GM18520 (cell line): ENCODE measurements around the gene PLA1A.
A peak's percentile ranks its signal among the peaks of the same experiment; 100 is the strongest.

Source experiments
- ATAC-seq: cut with Tn5 transposase; IDR thresholded peaks from one replicate; pipeline ENCODE4 v1.9.1; 2021; ENCODE audit not compliant: unreplicated experiment

PLA1A gene

DNA sequence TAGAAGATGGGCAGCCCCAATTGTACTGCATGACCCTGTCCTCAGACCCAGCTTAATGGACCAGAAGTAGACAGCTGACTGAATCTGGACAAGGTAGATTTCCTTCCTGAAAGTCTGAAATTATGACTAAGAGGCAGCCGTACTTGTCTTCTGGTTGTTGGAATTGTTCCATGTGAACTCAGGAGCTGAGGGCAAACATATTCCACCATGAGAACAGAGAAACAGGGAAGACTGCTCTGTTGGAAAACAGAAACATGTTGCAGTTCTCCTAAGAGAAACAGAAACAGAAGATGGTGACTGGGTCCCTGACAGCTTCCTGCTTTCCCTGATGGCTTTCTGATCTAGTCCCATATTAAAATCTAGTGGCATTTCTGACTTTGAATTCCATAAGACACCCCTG lies 38.6 kb downstream of the PLA1A start:
- no peak for ATAC-seq

DNA sequence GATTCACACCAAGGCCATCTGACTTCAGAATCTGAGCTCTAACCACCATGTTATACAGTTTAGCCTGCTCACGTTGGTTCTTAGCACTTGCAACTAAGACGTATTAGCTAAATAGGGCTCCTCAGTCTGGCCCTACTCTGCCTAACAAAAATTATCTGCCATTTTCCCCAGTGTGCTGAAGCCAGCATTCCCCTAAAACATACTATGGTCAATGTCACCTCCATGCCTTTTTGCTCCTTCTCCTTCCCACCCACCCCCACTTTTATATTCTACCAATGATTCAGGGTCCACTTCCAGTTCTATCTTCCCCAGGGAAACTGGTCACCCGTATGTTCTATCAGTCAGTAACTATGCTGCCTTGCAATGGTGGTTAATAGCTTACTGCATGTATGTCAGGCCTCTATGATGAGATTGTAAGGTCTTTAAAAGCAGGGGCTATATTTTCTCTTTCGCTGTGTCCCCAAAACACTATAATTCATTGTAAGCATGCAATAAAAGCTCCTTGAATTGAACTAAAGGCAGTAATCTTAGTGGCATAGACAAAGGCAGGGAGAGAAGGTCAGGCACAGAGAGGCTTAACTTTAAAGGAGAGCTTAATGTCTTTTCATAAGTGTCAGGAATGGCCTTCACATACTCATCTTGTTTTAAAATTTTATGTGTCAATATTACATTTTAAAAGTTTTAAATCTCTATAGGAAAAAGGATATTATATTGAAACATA lies 39.4 kb downstream of the PLA1A start:
- no peak for ATAC-seq

DNA sequence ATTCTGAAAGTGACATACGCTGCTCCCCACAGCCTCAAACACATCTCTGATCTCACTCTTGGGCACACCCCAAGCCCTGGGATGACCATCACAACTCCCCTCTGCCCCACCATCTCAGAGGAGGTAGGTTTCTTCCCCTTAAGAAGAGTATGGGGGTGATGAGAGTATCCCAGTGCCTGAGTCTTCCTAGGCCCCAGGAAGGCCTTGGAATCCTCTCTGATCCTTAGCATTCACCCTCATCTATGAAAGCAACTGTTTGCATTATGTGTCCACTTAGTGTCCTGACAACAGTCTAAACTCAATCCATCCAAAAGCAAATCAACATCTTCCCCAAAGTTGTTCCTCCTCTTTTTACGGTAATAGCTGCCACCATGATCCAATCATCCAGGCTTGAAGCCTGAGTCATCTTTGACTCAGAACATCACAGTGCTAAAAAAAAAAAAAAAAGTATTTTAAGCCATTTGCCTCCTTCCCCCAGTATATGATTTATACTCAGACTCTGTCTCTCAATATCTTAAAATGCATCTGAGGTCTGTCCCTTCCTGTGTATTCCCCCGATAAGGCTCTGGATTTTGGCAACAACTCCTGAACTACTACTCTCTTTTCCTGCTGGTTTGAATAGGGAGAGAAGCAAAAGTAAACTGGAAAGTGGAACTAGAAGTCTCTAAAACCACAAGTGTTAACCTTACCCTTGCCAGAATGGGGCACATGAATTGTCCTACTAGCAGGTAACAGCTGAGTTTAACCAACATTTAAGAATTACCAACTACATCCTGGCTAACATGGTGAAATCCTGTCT lies 40.2 kb downstream of the PLA1A start:
- ATAC-seq: peak; percentile 25

DNA sequence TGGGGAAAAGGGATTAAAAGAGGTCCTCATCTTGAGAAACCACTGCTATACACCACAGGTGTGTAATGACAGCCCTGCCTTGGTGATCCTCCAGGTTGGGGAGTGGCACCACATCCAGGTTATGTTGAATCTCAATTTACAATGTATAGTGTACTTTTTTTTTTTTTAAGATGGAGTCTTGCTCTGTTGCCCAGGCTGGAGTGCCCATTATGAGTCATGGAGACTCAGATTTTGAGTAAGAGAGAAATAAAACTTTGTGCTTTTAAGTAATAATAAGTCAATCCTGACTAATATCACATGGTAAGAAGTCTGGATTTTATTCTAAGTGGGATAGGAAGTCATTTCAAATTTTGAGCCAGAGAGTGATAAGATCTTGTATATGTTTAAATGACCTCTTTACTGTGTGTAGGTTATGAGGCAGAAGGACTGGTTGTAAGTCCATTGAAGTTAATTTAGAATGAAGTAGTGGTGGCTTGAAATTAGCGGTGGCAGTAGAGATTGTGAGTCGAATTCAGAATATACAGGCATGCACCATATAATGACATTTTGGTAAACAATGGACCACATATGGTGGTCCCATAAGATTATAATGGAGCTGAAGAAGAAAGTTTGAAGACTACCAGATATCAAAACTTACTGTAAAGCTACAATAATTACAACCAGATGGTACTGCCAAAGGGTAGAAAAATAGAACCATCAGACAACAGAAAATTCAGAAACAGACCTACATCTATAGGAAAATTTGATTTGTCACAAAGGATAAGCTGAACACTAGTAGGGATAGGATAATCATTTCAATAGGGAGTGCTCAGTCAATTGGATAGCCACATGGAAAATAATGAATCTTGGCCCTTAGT lies 42.0 kb downstream of the PLA1A start:
- no peak for ATAC-seq

DNA sequence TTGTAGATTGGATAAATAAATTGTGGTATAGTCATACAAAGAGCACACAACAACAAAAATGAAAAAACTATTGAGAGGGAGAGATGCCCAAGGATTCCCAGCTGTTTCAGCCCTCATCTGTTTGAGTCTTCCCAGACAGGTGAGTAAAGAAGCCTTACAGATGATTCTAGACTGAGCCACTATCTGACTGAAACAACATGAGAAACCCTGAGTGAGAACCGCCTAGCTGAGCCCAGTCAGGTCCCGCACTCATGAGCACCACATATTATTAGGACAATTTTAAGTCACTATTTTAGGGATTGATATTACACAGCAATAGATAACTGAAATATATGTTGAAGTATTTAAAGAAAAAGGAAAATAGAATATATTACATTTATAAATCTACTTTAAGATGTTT lies 43.7 kb downstream of the PLA1A start:
- ATAC-seq: no peak

DNA sequence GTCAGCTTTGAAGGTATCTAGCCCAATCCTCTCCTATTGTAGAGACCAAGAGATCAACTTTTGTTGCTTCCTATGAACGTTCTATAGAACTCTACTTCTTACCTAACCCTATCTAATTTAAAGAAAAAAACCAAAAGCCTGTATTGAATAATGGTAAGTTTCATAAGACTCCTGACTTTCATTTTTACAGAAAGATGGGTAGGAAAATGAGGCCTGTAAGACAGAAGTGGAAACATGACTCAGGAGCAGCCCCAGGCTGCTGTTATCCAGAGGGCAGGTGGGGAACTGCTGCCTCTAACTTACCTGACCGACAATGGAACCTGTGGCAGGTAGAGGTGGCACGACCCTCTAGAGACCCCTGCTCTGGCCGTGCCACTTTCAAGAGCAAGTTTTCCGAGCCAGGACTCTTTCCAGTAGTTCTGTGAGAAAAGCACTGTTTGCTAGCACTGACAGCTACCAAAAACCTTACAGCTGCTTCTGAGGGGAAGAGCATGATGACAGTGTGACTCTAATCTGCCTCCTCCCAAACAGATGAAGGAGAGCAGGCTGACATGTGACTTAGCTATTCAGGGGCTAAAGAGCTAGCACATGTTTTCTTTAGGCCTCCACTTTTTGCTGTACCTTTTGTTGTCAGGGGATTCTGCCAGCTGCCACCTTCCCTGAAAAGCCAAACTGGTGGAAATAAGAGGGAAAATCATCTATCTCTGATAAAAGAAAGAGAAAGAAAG lies 45.2 kb downstream of the PLA1A start:
- no peak for ATAC-seq

DNA sequence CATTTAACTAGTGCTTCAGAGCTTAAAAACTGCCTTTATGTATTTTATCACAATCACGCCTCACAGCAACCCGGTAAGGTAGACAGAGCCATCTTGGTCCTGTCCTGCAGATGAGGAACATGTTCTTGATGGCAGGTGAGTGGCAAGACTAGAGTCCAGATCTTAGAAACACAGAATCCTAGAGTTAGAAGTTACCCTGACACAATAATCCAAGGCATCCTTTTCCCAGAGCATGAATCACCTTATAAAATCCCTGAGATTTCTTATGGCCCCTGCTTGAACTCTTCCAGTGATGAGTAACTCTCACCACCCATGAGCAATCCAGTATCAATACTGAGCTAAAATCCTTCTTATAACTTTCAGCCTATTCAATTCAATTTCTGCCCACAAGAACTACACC lies 45.8 kb downstream of the PLA1A start:
- no peak for ATAC-seq

DNA sequence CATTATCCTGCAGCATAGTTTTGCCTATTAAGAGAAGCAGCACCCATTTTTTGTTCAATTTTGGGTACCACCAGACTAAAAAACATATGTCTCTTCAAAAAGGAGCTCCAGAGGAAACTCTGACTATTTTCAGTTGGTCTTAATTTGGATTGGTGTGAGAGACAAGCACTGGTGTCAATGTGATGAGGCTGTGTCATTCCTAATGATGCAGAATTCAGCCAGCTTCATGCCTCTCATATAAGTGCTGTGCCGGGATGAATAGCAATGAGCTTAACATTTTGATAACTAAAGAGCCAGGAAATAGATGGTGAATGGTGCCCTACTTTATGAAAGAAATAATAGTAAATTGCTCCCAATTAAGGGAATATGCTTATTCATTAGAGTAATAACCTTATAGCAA lies 46.8 kb downstream of the PLA1A start:
- no peak for ATAC-seq

DNA sequence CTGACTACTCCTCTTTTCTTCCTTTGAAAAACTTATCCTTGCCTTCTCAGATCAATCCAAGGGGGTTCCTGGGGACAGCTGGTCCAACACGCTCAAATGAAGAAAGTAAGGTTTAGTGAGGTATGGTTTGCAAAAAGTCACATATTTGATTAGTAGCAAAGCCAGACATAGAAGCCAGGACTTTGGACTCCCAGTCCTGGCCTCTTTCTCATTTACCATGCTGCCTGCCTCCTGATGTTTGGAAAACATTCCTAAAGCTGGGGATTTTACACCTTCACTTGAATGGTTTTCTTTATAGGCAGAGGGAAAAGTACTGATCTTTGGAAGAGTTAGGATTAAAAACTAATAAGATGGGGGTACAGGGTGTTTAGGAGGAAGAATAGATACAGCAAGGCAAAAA lies 48.1 kb downstream of the PLA1A start:
- no peak for ATAC-seq

DNA sequence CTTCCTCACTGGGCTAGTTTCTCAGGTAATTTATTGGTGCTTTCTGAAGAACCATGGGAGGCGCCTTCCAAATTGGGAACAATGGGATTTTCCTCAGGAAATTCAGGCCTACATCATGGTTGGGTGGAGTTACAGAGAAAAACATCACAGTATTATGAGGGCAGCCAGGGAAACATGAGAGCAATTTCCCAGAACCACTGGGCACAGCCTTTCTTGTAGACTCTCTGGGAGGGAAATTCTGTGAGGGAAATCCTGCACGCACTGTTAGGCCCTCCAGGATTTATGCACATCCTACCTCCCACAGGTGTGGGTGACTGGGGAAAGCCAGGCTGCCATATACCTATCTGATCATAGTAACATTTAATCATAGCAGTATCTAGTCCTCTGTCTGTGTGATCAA lies 49.5 kb downstream of the PLA1A start:
- ATAC-seq: no peak

DNA sequence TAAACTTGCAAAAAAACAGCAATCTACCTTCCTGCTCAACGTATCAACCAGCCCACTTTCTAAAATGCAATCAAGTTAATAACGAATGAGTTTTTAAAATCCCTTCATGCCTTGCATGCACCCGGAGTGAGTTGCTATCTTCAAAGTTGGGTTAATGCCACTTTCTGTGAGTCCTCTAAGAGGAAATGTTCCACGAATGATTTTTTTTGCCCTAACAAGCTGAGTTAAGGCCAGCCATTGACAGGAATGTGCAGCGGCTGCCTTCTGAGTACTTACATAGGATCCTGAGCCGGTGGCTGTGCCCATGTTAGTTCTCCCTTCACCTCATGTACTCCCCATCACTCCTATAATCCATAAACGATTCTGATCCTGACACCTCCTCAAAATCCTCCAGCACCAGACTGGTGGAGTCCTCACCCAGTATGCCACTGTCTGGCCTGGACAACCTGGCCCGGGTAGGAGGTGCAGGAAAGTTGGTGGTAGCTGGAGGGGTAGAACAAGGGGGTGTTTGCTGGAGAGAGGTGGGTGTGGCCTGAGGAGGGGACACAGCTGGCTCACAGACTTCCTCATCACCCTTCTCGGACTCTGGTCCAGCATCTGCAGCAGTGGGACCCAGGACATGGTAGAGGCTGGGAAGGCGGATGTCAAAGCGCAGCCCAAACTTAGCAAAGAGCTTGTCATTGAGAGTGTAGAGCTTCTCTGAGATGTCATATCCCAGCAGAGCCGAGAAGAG lies 50.3 kb downstream of the PLA1A start:
- no peak for ATAC-seq

DNA sequence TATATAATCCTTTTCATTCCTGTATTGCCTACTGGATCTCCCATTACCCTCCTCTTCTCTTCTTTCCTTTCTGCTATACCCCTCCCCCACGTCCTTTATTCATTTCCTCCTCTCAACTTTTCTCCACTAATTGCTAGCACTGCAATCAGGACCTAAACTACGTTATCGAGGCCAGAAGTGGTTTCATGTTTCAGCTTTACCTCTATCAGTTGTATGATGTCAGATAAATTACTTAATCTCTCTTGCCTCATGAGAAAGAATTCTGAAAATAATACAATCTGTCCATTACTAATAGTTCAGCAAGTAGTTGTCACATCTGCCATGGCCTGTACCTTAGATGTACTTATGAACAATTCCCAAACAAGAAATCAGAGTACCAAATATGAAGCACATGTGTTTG lies 52.1 kb downstream of the PLA1A start:
- no peak for ATAC-seq

DNA sequence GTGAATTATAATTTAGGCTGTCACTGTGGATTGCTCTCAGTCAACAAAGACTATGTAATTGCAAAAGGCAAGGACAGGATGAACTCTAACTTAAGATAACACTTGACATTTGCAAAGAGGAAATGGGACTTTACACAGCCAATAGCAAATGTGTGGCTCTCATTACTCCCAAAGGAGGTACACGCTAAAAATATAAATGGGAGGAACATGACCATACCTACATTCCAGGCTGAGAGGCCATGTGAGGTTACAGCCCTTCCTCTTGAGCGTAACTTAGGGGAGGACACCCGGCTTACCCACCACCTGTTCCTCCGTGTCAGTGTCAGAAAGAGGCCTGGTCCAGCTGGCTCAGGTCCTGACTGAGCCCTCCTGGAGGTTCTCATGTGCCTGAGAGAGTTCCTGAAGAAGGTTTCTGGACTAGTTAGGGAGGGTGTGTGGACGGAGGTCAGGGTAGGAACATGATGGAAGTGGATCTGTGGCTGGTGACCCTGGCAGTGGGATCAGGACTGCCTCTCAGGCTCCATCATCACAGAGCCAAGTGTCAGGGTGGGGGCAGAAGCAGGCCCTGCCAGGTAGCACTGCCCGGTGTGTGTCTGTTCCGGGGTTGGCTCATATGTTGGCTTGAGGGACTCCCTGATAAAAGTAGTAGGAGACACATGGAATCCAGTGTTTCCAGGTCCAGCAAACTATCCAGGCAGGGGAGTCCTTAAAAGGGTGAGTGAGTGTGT lies 54.8 kb downstream of the PLA1A start:
- no peak for ATAC-seq

DNA sequence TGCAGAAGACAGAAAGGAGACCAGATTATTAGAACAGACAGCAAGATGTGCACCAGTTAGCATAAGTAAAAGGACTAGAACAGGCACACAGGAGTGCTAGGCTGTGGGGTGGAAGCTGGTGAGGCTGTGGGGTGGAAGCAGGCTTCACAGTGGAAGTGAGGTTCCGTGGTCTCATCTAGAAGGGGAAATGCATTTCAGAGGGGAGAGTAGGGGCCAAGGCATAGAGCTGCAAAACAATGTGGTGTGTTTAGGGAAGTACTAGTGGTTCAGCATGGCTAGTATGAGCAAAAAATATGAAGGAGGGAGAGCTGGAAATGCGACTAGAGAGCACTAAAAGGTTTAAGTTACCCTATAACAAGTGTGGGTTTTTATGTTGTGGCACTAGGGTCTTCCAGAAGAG lies 56.2 kb downstream of the PLA1A start:
- ATAC-seq: no peak

DNA sequence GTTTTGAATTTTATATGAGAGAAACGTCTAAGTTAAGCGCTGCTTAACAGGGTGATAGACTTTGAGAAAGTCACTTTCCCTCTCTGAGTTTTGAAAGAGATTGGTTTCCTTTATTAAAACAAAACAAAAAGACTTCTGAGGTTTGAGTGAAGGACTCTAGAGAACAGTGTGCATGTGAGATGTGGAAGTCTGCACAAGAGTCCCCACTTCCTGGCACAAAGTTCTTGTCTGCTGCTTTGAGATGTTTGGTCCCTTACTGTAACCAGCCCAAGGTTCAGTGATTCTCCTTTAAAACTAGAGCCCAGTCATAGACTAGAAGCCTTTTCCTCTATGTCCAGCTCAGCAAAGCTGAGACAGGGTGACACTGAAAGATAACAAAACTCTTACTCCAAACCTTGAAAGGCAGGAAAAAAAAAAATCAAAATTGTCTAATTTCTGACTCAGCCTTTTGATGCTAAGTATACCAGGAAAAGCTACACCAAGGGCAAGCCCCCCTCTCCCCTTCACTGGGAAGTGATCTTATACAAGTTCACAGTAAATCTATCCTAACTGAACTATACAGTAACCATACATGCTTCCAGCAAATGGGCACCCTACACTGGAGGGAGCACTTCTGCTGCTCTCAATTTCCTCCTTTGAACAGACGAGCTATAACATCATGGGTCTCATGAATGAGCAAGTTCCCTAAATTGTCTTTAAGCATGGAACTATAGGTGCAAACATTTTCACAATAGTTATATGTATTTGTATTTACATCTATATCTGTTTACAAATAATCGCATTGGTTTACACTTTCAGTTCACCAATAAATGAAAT lies 60.4 kb downstream of the PLA1A start:
- no peak for ATAC-seq

DNA sequence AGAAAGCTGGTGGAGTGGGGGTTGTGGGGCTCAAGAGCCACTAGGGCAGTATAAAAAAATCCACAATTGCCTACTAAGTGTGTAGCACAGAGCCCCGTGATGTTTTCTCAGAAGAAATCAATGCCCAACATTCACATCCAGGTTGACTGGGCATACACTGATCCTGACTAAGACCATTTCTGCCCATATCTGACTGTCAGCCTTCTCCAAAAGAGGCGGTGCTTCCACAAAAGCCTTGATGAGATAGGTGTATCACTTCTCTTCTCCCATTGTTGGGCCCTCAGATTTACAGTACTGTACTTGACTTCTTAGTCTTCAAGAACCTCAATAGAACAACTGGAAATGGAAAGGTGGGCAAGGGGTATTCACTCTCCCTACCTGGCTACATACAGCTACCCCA lies 61.3 kb downstream of the PLA1A start:
- no peak for ATAC-seq

DNA sequence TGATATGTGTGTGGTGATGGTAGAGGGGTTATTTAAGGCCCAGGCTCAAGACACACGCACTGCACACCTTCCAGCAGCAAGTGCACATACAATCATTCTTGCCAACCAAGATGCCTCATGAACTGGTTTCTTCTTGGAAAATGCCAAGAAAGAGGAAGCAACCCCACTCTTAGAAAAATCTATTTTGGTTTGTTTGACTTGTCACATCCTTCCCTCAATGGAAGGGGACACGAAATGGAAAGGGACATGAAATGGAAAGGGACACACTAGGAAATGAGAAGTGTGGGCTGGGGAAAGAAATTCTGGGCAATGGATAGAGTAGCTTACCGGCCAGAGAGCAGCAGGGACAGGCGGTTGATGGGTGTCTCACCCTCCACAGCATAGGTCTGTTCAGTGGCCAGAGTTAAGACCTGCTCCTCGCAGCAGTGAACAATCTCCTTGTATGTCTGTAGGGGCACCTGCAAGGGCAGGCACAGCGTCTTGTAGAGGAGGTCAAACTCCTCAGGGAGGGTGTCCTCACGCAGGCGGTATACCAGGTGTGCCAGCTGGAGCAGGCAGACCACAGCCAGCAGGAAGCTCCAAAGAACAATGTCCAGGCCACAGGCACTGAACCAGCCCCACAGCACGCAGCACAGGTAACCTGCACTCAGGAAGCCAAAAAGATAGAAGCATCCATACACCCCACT lies 62.1 kb downstream of the PLA1A start:
- ATAC-seq: no peak
